ENCODE results near the gene BEAN1.

- no peak for TF ChIP-seq CTCF (IDR thresholded peaks at IDR 0.05; ENCODE audit: insufficient read depth, low read length)
- TF ChIP-seq POLR2AphosphoS5 (IDR thresholded peaks at IDR 0.05; ENCODE audit: low read depth): no peak
These were observed 23.5 kb upstream of the BEAN1 start for GRCh38 chr16:66403531-66404145.

Data from HL-60 (cell line).